ENCODE results near the gene CCDC141.

Gene CCDC141

GRCh38 chr2:178799305-178799704 is 250.6 kb downstream of the CCDC141 start:
- H3K4me3 ChIP-seq (ENCODE audit: low read depth, low read length): no peak overlapping the region
- TF ChIP-seq POLR2A (IDR thresholded peaks at IDR 0.05; ENCODE audit: extremely low read depth, insufficient read length) (no peak), MAX (IDR thresholded peaks at IDR 0.05; ENCODE audit: low read depth, low read length) (no peak), MYC (IDR thresholded peaks at IDR 0.05; ENCODE audit: low read depth, low read length) (no peak), CTCF (IDR thresholded peaks at IDR 0.05; ENCODE audit: low read depth, low read length) (no peak)
- no peak for DNase-seq (ENCODE audit: low read depth)

DNA sequence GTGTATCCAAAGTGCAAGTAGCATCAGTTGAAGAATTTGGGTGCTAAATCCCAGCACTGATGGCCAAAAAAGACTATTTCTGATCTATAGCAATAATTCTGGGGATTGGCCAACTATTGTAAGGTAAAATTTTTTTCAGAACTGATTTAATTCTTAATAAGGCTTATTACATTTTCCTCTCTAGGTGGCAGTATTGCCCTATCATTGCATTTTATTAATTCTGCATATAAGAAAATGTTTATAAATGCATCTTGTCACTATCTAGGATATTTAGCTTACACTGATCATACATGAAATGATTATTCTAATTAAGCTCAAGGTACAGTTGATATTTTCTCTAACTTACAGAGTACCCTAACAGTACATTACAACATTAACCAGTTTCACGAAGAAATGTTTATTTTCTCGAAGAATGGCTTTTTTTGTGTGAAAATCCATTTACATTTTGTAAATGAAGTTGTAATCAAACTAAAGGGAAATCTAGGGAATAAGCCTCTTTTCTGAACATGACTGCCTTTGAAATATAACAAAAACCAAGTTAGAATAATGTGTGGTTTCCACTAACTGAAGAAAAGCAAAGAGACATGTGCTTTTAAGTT is 253.8 kb downstream of the CCDC141 start:
- TF ChIP-seq CTCF (IDR thresholded peaks at IDR 0.05; ENCODE audit: low read depth, low read length): no peak
- no peak for TF ChIP-seq MAX (IDR thresholded peaks at IDR 0.05; ENCODE audit: low read depth, low read length)
- TF ChIP-seq MYC (IDR thresholded peaks at IDR 0.05; ENCODE audit: low read depth, low read length): no peak
- no peak for TF ChIP-seq POLR2A (IDR thresholded peaks at IDR 0.05; ENCODE audit: extremely low read depth, insufficient read length)
- H3K4me3 ChIP-seq (ENCODE audit: low read depth, low read length): no peak overlapping the region
- DNase-seq (ENCODE audit: low read depth): peak; percentile 46

DNA sequence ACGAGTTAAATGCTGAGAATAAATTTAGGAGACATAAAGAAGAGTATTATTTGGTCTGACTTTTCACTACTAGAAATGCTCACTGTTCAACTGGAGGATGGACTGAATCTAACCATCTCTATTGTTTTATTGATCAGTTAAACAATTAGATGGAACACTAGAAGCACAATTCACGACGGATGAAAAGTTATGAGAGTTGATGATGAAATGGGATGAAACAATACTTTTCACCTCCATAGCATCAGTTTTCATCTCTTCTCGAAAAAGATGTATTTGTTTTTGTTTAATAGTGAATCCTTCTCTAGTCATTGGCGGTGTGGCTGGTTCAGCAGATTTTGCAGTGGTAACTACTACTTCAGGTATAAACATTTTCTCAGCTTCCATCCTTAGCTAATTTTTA is 262.0 kb downstream of the CCDC141 start:
- TF ChIP-seq MYC (IDR thresholded peaks at IDR 0.05; ENCODE audit: low read depth, low read length) (no peak), POLR2A (IDR thresholded peaks at IDR 0.05; ENCODE audit: extremely low read depth, insufficient read length) (no peak), MAX (IDR thresholded peaks at IDR 0.05; ENCODE audit: low read depth, low read length) (no peak), CTCF (IDR thresholded peaks at IDR 0.05; ENCODE audit: low read depth, low read length) (no peak)
- no peak for DNase-seq (ENCODE audit: low read depth)
- no peak overlapping the region for H3K4me3 ChIP-seq (ENCODE audit: low read depth, low read length)

DNA sequence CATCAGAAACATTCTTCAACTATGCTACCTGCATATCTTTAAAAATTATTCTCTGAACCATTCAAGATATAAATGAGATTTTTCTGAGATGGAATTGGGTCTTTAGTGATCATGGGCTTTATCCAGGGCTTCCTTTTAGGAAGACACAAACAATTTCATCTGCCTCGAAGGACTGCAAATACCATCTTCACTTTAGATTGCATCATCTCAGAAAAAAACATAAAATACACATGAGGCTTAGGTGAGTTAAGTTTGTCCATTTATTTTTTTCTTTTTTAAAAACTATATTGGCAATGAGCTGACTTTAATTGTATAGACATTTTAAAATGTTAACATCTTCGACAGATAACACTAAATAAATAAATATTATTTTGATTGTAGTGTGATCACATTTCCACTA is 262.8 kb downstream of the CCDC141 start:
- no peak for TF ChIP-seq MAX (IDR thresholded peaks at IDR 0.05; ENCODE audit: low read depth, low read length)
- no peak for TF ChIP-seq POLR2A (IDR thresholded peaks at IDR 0.05; ENCODE audit: extremely low read depth, insufficient read length)
- TF ChIP-seq MYC (IDR thresholded peaks at IDR 0.05; ENCODE audit: low read depth, low read length): no peak
- TF ChIP-seq CTCF (IDR thresholded peaks at IDR 0.05; ENCODE audit: low read depth, low read length): no peak
- no peak overlapping the region for H3K4me3 ChIP-seq (ENCODE audit: low read depth, low read length)
- no peak for DNase-seq (ENCODE audit: low read depth)

DNA sequence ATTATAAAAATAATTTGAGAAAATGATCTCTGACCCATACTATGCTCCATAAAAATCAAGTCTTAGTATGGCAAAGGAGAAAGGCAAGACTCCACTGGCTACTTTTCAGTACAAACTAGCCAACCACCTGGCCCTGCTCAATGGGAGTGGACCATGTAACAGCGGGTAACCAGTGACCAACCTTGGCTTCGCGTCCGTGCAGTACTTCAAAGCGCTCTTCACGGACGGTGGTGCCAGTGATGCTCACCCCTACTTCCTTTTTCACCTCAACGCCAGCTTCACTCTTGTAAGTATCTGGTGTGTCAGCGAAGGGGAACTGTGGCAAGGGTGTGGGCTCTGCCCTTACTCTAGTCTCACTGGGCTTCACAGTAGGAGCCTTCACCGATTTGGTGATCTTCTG is 266.0 kb downstream of the CCDC141 start:
- no peak for DNase-seq (ENCODE audit: low read depth)
- no peak overlapping the region for H3K4me3 ChIP-seq (ENCODE audit: low read depth, low read length)
- TF ChIP-seq MYC (IDR thresholded peaks at IDR 0.05; ENCODE audit: low read depth, low read length) (no peak), CTCF (IDR thresholded peaks at IDR 0.05; ENCODE audit: low read depth, low read length) (no peak), MAX (IDR thresholded peaks at IDR 0.05; ENCODE audit: low read depth, low read length) (no peak), POLR2A (IDR thresholded peaks at IDR 0.05; ENCODE audit: extremely low read depth, insufficient read length) (no peak)
